ENCODE data around the gene WIPF2. TPM values are rescaled to one million over a fixed set of nuclear protein-coding genes. Genes with fewer than 3 reads are reported as not detected.
A peak's percentile ranks its signal among the peaks of the same experiment; 100 is the strongest.

The WIPF2 gene
- total RNA-seq, 4 donors from 2014 or later: 4.6 to 6.2 (median 5.4) TPM

DNA sequence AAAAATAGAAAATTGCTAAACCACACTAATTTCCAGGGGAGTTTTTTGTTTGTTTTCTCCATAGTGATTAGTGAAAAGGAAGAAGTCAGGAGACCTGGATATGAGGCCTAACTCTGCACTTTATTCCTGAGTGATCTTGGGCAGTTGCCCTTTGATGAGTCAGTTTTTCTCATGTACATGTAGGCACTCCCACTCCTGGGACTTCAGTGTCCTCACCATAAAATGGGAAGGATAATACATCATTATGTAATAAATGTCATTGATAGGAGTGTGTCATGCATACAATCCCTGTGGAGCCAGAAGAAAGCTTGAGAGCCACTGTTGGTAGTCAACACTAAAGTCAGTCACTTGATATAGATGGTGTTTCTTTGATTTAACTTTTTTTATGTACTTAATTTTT is 32.5 kb downstream of the WIPF2 start:
- Histone ChIP-seq H3K4me1 (peaks cover 12% of the 10 kb centered on the region in 2 donors), H3K27me3 (no peaks in the 10 kb centered on the region), H3K36me3 (peaks cover 0 to 4% of the 10 kb centered on the region in 2 donors), H3K9me3 (no peaks in the 10 kb centered on the region), H3K27ac (peak overlapping the region in 1 of 4 donors; percentile 52), H3K4me3 (no peak overlapping the region)
- intact Hi-C loops (cut with DNase I; ENCODE audit: low total_unique reads) (no loop called here), in situ Hi-C loops (cut with MboI; ENCODE audit: low sequenced_read_pairs in 4 of 4) (no loop called here)
- DNase-seq (peak in 1 of 2 donors; percentile 29), ATAC-seq (peak; percentile 82 to 86)
- TF ChIP-seq, protein P1, sequence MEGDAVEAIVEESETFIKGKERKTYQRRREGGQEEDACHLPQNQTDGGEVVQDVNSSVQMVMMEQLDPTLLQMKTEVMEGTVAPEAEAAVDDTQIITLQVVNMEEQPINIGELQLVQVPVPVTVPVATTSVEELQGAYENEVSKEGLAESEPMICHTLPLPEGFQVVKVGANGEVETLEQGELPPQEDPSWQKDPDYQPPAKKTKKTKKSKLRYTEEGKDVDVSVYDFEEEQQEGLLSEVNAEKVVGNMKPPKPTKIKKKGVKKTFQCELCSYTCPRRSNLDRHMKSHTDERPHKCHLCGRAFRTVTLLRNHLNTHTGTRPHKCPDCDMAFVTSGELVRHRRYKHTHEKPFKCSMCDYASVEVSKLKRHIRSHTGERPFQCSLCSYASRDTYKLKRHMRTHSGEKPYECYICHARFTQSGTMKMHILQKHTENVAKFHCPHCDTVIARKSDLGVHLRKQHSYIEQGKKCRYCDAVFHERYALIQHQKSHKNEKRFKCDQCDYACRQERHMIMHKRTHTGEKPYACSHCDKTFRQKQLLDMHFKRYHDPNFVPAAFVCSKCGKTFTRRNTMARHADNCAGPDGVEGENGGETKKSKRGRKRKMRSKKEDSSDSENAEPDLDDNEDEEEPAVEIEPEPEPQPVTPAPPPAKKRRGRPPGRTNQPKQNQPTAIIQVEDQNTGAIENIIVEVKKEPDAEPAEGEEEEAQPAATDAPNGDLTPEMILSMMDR (IDR thresholded peaks at IDR 0.05 in 4 of 5, conservative IDR thresholded peaks at IDR 0.05 in 1 of 5): no peak
- no peak for TF ChIP-seq POLR2A (IDR thresholded peaks at IDR 0.05)

DNA sequence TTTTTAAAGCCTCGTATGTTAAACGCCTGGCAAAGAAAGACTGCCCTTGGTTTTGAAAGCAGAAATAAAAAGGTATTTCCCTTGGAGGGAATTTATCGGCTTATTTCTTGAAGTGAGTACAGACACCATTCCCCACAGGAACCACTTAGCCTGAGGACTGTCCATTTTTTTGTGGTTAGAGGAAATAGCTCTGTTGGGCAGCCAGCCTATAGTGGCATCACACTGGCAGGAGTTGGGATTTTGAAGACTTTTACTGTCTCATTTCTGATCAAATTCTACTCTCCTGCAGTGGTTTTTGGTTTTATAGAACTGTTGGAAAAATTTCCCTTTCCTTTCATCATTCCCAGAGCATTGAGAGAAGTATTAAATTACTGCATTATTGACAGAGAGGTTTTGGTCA is 34.5 kb downstream of the WIPF2 start:
- no peak for TF ChIP-seq POLR2A (IDR thresholded peaks at IDR 0.05)
- TF ChIP-seq, protein P1 (IDR thresholded peaks at IDR 0.05 in 4 of 5, conservative IDR thresholded peaks at IDR 0.05 in 1 of 5): no peak
- H3K27ac ChIP-seq: no peak overlapping the region
- ATAC-seq (no peak), DNase-seq (no peak)
- H3K9me3 ChIP-seq: no peaks in the 10 kb centered on the region
- intact Hi-C loops (cut with DNase I; ENCODE audit: low total_unique reads): no loop called here
- peaks cover 0 to 24% of the 10 kb centered on the region in 2 donors for H3K36me3 ChIP-seq
- no peaks in the 10 kb centered on the region for H3K27me3 ChIP-seq
- in situ Hi-C loops (cut with MboI; ENCODE audit: low sequenced_read_pairs in 4 of 4): no loop called here
- H3K4me3 ChIP-seq: no peak overlapping the region
- H3K4me1 ChIP-seq: peaks cover 12% of the 10 kb centered on the region in 2 donors

DNA sequence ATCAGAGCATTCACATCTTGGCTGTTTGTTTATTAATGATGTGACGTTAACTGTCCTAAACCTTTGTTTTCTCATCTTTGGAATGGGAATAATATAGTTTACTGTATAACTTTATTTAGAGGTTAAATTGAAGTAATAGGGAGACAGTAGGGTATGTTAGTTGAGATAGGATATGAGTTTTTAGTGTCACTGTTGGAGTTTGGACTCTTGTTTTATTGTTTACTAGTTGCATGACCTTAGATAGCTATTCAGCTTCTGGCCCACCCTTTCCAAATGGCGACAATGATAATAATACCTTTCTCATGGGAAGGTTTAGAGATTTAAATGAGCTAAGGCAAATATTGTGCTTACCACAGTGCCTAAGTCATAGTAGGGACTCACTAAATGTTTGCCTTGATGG is 40.4 kb downstream of the WIPF2 start:
- Histone ChIP-seq H3K4me3 (no peak overlapping the region), H3K36me3 (peaks cover 0 to 72% of the 10 kb centered on the region in 2 donors), H3K4me1 (no peaks in the 10 kb centered on the region), H3K9me3 (no peaks in the 10 kb centered on the region), H3K27ac (no peak overlapping the region), H3K27me3 (no peaks in the 10 kb centered on the region)
- no peak for ATAC-seq
- no peak for DNase-seq
- TF ChIP-seq, protein P1 (IDR thresholded peaks at IDR 0.05 in 4 of 5, conservative IDR thresholded peaks at IDR 0.05 in 1 of 5): no peak
- TF ChIP-seq POLR2A (IDR thresholded peaks at IDR 0.05): no peak
- intact Hi-C loops (cut with DNase I; ENCODE audit: low total_unique reads) (no loop called here), in situ Hi-C loops (cut with MboI; ENCODE audit: low sequenced_read_pairs in 4 of 4) (no loop called here)

DNA sequence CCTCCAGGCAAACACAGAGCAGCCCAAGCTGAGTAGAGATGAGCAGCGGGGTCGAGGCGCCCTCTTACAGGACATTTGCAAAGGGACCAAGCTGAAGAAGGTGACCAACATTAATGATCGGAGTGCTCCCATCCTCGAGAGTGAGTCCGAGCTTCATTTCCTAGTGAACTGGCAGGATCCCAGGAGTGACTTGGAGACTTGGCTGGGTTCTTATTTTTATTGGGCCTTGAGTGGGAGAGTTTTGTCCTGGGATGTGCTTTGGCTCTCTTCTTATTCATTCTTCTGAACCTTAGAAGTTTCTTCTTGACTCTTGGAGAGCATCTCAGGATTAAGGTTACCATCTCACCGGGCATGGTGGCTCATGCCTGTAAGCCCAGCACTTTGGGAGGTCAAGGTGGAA is 41.4 kb downstream of the WIPF2 start:
- Histone ChIP-seq H3K27me3 (no peaks in the 10 kb centered on the region), H3K27ac (no peak overlapping the region), H3K9me3 (no peaks in the 10 kb centered on the region), H3K4me3 (no peak overlapping the region), H3K4me1 (no peaks in the 10 kb centered on the region), H3K36me3 (peaks cover 0 to 83% of the 10 kb centered on the region in 2 donors)
- no peak for TF ChIP-seq POLR2A (IDR thresholded peaks at IDR 0.05)
- TF ChIP-seq, protein P1 (IDR thresholded peaks at IDR 0.05 in 4 of 5, conservative IDR thresholded peaks at IDR 0.05 in 1 of 5): no peak
- no peak for ATAC-seq
- in situ Hi-C loops (cut with MboI; ENCODE audit: low sequenced_read_pairs in 4 of 4): no loop called here
- no peak for DNase-seq
- intact Hi-C loops (cut with DNase I; ENCODE audit: low total_unique reads): no loop called here

Measured in gastrocnemius medialis (tissue), 4 donors.